GM23338 (cell line): Measurements from ENCODE around the gene IBSP.

Source experiments
- CREB1 ChIP-seq: fragments of 250-450 bp; sonication (Bioruptor Pico); IDR thresholded peaks from 2 replicates; pipeline ENCODE4 v1.5.0; 2020; ENCODE audit warnings: low read depth, mild to moderate bottlenecking, moderate library complexity
- CTCF ChIP-seq, 2 experiments: fragments of 200-600 bp in 1 of 2; sonication (generic) in 1 of 2; conservative IDR thresholded peaks; 2 replicates each; pipeline versions ENCODE4 v1.5.1 to v1.6.1; 2016 to 2017; ENCODE audit warnings: antibody characterized with exemption in 2 of 2, low read depth in 2 of 2, mild to moderate bottlenecking in 2 of 2, moderate library complexity in 1 of 2
- EZH2 ChIP-seq: fragments of 200-600 bp; sonication (generic); IDR thresholded peaks from one replicate; pipeline ENCODE4 v1.8.0; 2017; ENCODE audit warnings: antibody characterized with exemption, mild to moderate bottlenecking, low read depth; ENCODE audit not compliant: unreplicated experiment
- EZH2phosphoT487 ChIP-seq: fragments of 200-600 bp; sonication (generic); IDR thresholded peaks from one replicate; pipeline ENCODE4 v1.8.1; 2018; ENCODE audit warnings: antibody characterized with exemption; ENCODE audit not compliant: unreplicated experiment
- JUNB ChIP-seq: IDR thresholded peaks from one replicate; pipeline ENCODE4 v1.6.1; 2016; ENCODE audit warnings: antibody characterized with exemption; ENCODE audit not compliant: unreplicated experiment
- NANOG ChIP-seq: IDR thresholded peaks from 2 replicates; pipeline ENCODE4 v1.6.1; 2016; ENCODE audit warnings: antibody characterized with exemption, borderline replicate concordance
- POLR2AphosphoS5 ChIP-seq: IDR thresholded peaks from 2 replicates; pipeline ENCODE4 v1.6.1; 2016; ENCODE audit warnings: antibody characterized with exemption, low read depth
- REST ChIP-seq: IDR thresholded peaks from one replicate; pipeline ENCODE4 v1.6.1; 2018; ENCODE audit warnings: antibody characterized with exemption; ENCODE audit not compliant: unreplicated experiment
- STAT1 ChIP-seq: IDR thresholded peaks from one replicate; pipeline ENCODE4 v1.6.1; 2016; ENCODE audit warnings: antibody characterized with exemption; ENCODE audit not compliant: unreplicated experiment
- ZNF114 ChIP-seq: fragments of 250-450 bp; sonication (Bioruptor Pico); IDR thresholded peaks from 2 replicates; pipeline ENCODE4 v1.5.0; 2020; ENCODE audit warnings: mild to moderate bottlenecking, moderate library complexity
- ZNF331 ChIP-seq: fragments of 250-450 bp; sonication (Bioruptor Pico); IDR thresholded peaks from 2 replicates; pipeline ENCODE4 v1.5.0; 2020; ENCODE audit warnings: low read depth, mild to moderate bottlenecking, moderate library complexity

GRCh38 chr4:87806520-87806919, 7.2 kb downstream of the IBSP start:
- TF ChIP-seq CTCF (conservative IDR thresholded peaks at IDR 0.05; ENCODE audit: low read depth in 2 of 2): no peak
- no peak for TF ChIP-seq POLR2AphosphoS5
- no peak for TF ChIP-seq EZH2
- TF ChIP-seq CREB1: no peak
- TF ChIP-seq JUNB: no peak
- no peak for TF ChIP-seq REST
- TF ChIP-seq EZH2phosphoT487: no peak
- no peak for TF ChIP-seq ZNF114 (CRISPR knock-in tag)
- TF ChIP-seq ZNF331 (CRISPR knock-in tag): no peak
- TF ChIP-seq NANOG: no peak
- TF ChIP-seq STAT1: no peak
